Stomach (tissue), 9 donors: ENCODE results near the gene ZW10. TPM values are rescaled to one million over a fixed set of nuclear protein-coding genes. Genes with fewer than 3 reads are reported as not detected.

Source experiments
- DNase-seq, 2 donors: peaks; one replicate each; pipeline versions ENCODE4 v3.0.0 to v3.0.0-alpha.2; 2013 to 2019
- H3K27ac ChIP-seq, 5 donors: fragments of 200-600 bp in 4 of 5; sonication (generic) in 4 of 5; one replicate each; pipeline ENCODE4 v1.5.1; 2013 to 2019; ENCODE audit warnings: mild to moderate bottlenecking in 1 of 5, moderate library complexity in 1 of 5
- H3K27me3 ChIP-seq, 3 donors: fragments of 200-600 bp; sonication (generic); one replicate each; pipeline ENCODE4 v1.5.1; 2017 to 2019; ENCODE audit warnings: mixed run types in 1 of 3
- H3K36me3 ChIP-seq, 4 donors: fragments of 200-600 bp; sonication (generic); 1 replicate in 3 of 4; 2 replicates in 1 of 4; pipeline ENCODE4 v1.5.1; 2016 to 2019
- H3K4me1 ChIP-seq, 4 donors: fragments of 200-600 bp; sonication (generic); one replicate each; pipeline ENCODE4 v1.5.1; 2016 to 2019
- H3K4me3 ChIP-seq, 4 donors: fragments of 200-600 bp; sonication (generic) in 3 of 4; one replicate each; pipeline ENCODE4 v1.5.1; 2016 to 2019; ENCODE audit warnings: mild to moderate bottlenecking in 1 of 4
- H3K9me3 ChIP-seq, 4 donors: fragments of 200-600 bp; sonication (generic); one replicate each; pipeline ENCODE4 v1.5.1; 2016 to 2019
- EP300 ChIP-seq: sonication (generic); formaldehyde crosslinking; IDR thresholded peaks from one replicate; pipeline ENCODE4 v1.6.1; 2017; ENCODE audit warnings: antibody characterized with exemption
- POLR2A ChIP-seq, 4 donors: fragments of 450-650 bp; IDR thresholded peaks; one replicate each; pipeline ENCODE4 v1.6.1; 2016; ENCODE audit warnings: antibody characterized with exemption in 4 of 4, control low read depth in 2 of 4, mild to moderate bottlenecking in 1 of 4, moderate library complexity in 1 of 4
- POLR2AphosphoS5 ChIP-seq, 3 donors: sonication (generic); formaldehyde crosslinking; IDR thresholded peaks; one replicate each; pipeline ENCODE4 v1.6.1; 2016; ENCODE audit warnings: antibody characterized with exemption in 3 of 3
- WGBS, 5 donors: extraction: QIAGEN DNeasy Blood & Tissue Kit in 3 of 5; methylation state at CpG; one replicate each; pipeline versions ENCODE4 v1.1.5 to v1.1.7; 2013 to 2018; 5-methylcytosine and 5-hydroxymethylcytosine counted together
- intact Hi-C: fragments of 100-400 bp; cut with DNase I; formaldehyde crosslinking; loops from one replicate; pipeline ENCODE4 v1.15.1; 2023; ENCODE audit warnings: low total_unique reads
- polyA plus RNA-seq, 3 donors: library from polyadenylated mRNA; stranded (reverse); fragments of 200-250 nt; gene quantifications; one replicate each; pipeline ENCODE4 v1.2.3, GENCODE V29; 2013
- total RNA-seq, 5 donors: library from RNA; depleted of rRNA; stranded (reverse); fragments of >200 nt; gene quantifications; one replicate each; pipeline versions ENCODE4 v1.1.0 to v1.2.3, GENCODE V29; 2014 to 2016
- TF ChIP-seq, protein P1 (sequence below), 7 experiments: fragments of 450-650 bp in 4 of 7; fragments of 200-600 bp in 3 of 7; sonication (generic) in 3 of 7; IDR thresholded peaks; one replicate each; pipeline ENCODE4 v1.5.1; 2016 to 2019; ENCODE audit warnings: antibody characterized with exemption in 7 of 7, control low read depth in 2 of 7, mild to moderate bottlenecking in 1 of 7
- donor health status: healthy with polysubstance abuse.
- donor health status: Bipolar disorder and iron deficiency.
- donor health status: healthy.

ZW10 gene
- total and polyA plus RNA-seq, 8 donors, result 0.58 to 22.0 (median 5.8) TPM

DNA sequence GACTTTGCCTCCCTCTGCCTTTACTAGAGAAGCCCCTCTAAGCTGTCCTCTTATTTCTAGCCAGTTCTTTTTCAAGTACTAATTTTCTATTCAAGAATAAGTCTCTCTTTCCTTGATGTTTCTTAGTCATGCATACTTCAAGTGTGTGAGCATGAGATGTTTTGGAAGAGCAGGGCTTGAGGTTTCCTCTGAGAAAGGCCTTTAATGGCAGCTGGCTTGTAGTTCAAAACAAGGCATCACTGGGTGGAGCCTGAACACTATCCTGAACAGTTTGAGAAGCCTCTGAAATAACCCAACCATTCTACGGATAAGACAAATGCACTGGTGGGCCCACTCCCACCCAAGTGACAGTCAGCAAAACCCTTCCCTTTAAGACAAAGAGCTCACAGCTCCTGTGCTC is 43.7 kb upstream of the ZW10 start:
- no peak for TF ChIP-seq POLR2A (IDR thresholded peaks at IDR 0.05)
- TF ChIP-seq, protein P1, sequence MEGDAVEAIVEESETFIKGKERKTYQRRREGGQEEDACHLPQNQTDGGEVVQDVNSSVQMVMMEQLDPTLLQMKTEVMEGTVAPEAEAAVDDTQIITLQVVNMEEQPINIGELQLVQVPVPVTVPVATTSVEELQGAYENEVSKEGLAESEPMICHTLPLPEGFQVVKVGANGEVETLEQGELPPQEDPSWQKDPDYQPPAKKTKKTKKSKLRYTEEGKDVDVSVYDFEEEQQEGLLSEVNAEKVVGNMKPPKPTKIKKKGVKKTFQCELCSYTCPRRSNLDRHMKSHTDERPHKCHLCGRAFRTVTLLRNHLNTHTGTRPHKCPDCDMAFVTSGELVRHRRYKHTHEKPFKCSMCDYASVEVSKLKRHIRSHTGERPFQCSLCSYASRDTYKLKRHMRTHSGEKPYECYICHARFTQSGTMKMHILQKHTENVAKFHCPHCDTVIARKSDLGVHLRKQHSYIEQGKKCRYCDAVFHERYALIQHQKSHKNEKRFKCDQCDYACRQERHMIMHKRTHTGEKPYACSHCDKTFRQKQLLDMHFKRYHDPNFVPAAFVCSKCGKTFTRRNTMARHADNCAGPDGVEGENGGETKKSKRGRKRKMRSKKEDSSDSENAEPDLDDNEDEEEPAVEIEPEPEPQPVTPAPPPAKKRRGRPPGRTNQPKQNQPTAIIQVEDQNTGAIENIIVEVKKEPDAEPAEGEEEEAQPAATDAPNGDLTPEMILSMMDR (IDR thresholded peaks at IDR 0.05), result no peak
- no peak for TF ChIP-seq EP300
- intact Hi-C loops, result no loop called here
- no peak overlapping the region for H3K27ac ChIP-seq
- no peaks in the 10 kb centered on the region for H3K9me3 ChIP-seq
- WGBS, 5 donors, result 90 to 100% (median 94%) methylated on average over 1 of the region's 1 CpG
- H3K36me3 ChIP-seq, result peaks cover 10 to 80% (median 77%) of the 10 kb centered on the region in 4 donors
- no peak overlapping the region for H3K4me3 ChIP-seq
- no peaks in the 10 kb centered on the region for H3K27me3 ChIP-seq
- DNase-seq, result no peak
- H3K4me1 ChIP-seq, result no peaks in the 10 kb centered on the region

DNA sequence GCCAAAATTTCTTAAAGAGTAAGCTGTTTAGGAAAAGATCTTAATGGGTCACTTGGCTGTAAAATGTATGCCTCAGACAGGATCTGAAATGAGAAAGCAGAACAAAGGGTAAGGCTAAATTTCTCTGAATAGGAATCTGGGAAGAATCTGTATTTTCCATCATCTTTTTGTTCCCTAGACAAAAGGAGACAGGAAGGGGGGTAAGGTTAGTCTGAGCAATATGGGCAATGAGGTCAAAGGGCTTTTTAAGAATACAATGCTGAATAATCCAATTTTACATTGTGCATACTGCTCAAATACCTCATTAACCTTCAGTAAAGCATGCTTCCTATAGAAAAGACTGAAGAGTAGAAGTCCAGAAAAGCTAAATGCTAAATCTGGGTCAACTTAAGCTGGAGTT is 40.7 kb upstream of the ZW10 start:
- intact Hi-C loops, result no loop called here
- peaks cover 0 to 83% (median 77%) of the 10 kb centered on the region in 4 donors for H3K36me3 ChIP-seq

DNA sequence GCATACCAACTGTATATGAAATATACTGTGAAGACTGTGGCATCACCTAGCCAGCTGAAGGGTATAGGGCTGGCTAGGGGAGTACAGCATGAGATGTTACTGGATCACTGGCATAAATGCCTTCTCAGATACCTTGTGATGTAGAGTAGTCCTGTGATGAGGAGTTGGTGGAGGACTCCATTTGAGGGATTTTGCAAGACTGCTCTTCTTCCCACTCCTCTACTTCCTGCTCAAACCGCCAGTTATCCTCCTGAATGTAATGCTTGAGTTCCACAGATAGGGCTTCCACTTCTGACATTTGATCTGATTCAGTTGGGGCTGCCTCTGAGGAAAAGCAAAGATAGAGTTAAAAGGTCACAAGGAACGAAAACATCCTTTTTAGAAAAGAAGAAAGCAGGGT is 35.4 kb upstream of the ZW10 start:
- Histone ChIP-seq H3K27ac (no peak overlapping the region), H3K4me3 (no peak overlapping the region), H3K27me3 (no peaks in the 10 kb centered on the region), H3K4me1 (no peaks in the 10 kb centered on the region), H3K9me3 (no peaks in the 10 kb centered on the region), H3K36me3 (peaks cover 19 to 98% (median 93%) of the 10 kb centered on the region in 4 donors)
- DNase-seq, result no peak
- 46 to 57% (median 47%) methylated on average over 2 of the region's 2 CpGs for WGBS, 5 donors
- intact Hi-C loops, result no loop called here
- TF ChIP-seq POLR2AphosphoS5 (IDR thresholded peaks at IDR 0.05) (no peak), POLR2A (IDR thresholded peaks at IDR 0.05) (no peak)
- TF ChIP-seq, protein P1 (IDR thresholded peaks at IDR 0.05), result no peak

More for the DNA sequence above, 40.7 kb upstream of the ZW10 start:
- H3K27ac ChIP-seq, result no peak overlapping the region
- no peaks in the 10 kb centered on the region for H3K27me3 ChIP-seq
- TF ChIP-seq EP300 (no peak), POLR2AphosphoS5 (IDR thresholded peaks at IDR 0.05) (no peak), POLR2A (IDR thresholded peaks at IDR 0.05) (no peak)
- TF ChIP-seq, protein P1 (IDR thresholded peaks at IDR 0.05), result no peak
- no peaks in the 10 kb centered on the region for H3K4me1 ChIP-seq
- H3K9me3 ChIP-seq, result no peaks in the 10 kb centered on the region
- DNase-seq, result no peak
- H3K4me3 ChIP-seq, result no peak overlapping the region

DNA sequence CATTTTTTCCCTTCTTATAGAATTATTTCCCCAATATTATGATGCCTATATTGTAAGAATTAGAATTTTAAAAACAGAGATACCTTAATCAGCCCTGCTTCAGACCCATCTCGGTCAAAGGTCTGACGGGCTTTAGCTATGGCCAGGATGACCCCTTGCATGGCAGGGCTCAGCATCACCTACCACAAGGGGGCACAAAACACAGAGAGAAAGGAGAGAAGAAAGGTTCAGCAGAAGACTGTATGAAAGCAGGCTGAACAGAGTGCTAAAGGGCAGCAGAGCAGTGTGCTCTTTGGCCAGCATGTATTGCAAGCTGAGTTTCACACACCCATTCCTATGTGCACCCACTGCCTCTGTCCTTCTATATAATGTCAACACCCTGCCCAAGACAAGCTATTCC is 32.9 kb upstream of the ZW10 start:
- DNase-seq, result peak in 1 of 2 donors; percentile 40
- Histone ChIP-seq H3K27ac (no peak overlapping the region), H3K27me3 (no peaks in the 10 kb centered on the region), H3K9me3 (no peaks in the 10 kb centered on the region), H3K4me3 (no peak overlapping the region), H3K36me3 (peaks cover 31 to 99% (median 96%) of the 10 kb centered on the region in 4 donors), H3K4me1 (no peaks in the 10 kb centered on the region)
- 94 to 98% (median 97%) methylated on average over 2 of the region's 2 CpGs for WGBS, 5 donors
- intact Hi-C loops, result no loop called here
- no peak for TF ChIP-seq EP300
- TF ChIP-seq, protein P1 (IDR thresholded peaks at IDR 0.05), result peak in 1 of 7 experiments; percentile 14
